Epithelial cell of proximal tubule (primary cell): ENCODE data around the gene SNX2. TPM values are rescaled to one million over a fixed set of nuclear protein-coding genes. Genes with fewer than 3 reads are reported as not detected.

ENCODE experiments used
- DNase-seq: peaks from one replicate; pipeline ENCODE4 v3.0.0-alpha.2; 2011; ENCODE audit warnings: low read depth
- H3K4me3 ChIP-seq: 2 replicates; pipeline ENCODE4 v1.5.1; 2011; ENCODE audit warnings: low read depth, mild to moderate bottlenecking, low read length
- total RNA-seq: library from RNA; depleted of rRNA; stranded (reverse); fragments of >200 nt; gene quantifications from 2 replicates; pipeline ENCODE4 v1.2.3, GENCODE V29; 2015
- TF ChIP-seq, protein P1 (sequence below): conservative IDR thresholded peaks from 2 replicates; pipeline ENCODE4 v1.5.1; 2012; ENCODE audit warnings: low read depth, mild to moderate bottlenecking, low read length

Gene SNX2
- total RNA-seq, 1 donor from 2014 or later = 34.0 TPM

DNA sequence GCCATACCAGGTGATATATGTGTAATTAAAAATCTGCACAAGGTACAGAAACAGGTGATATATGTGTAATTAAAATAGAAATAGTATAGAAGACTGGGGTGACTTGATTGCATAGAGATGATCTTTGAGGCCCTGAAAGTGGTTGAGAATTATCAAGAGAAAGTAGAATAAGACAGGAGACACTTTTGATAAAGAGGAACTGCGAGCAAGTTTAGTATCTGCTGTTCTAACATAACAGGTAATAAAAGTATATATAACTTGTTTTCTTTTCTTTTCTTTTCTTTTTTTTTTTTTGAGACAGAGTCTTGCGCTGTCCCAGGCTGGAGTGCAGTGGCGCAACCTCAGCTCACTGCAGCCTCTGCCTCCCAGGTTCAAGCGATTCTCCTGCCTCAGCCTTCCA is 5.4 kb downstream of the SNX2 start:
- H3K4me3 ChIP-seq = no peak overlapping the region
- DNase-seq = no peak
- TF ChIP-seq, protein P1, sequence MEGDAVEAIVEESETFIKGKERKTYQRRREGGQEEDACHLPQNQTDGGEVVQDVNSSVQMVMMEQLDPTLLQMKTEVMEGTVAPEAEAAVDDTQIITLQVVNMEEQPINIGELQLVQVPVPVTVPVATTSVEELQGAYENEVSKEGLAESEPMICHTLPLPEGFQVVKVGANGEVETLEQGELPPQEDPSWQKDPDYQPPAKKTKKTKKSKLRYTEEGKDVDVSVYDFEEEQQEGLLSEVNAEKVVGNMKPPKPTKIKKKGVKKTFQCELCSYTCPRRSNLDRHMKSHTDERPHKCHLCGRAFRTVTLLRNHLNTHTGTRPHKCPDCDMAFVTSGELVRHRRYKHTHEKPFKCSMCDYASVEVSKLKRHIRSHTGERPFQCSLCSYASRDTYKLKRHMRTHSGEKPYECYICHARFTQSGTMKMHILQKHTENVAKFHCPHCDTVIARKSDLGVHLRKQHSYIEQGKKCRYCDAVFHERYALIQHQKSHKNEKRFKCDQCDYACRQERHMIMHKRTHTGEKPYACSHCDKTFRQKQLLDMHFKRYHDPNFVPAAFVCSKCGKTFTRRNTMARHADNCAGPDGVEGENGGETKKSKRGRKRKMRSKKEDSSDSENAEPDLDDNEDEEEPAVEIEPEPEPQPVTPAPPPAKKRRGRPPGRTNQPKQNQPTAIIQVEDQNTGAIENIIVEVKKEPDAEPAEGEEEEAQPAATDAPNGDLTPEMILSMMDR = no peak

DNA sequence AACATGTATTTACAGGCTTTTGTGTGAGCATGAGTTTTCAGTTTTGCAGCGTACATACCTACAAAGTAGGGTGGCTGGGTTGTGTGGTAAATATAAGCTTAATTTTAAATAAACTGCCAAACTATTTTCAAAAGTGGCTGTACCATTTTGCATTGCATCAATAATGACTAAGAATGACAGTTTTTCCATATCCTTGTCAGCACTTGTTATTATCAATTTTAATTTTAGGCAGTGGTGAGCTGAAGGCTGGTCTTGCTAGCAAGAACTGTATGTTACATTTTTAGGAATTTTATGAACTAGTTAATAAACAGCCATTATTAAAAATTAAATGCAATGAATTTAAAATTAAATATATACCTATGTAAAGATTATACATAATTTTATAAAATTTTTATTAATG is 6.6 kb downstream of the SNX2 start:
- no peak overlapping the region for H3K4me3 ChIP-seq
- TF ChIP-seq, protein P1 = no peak
- no peak for DNase-seq

DNA sequence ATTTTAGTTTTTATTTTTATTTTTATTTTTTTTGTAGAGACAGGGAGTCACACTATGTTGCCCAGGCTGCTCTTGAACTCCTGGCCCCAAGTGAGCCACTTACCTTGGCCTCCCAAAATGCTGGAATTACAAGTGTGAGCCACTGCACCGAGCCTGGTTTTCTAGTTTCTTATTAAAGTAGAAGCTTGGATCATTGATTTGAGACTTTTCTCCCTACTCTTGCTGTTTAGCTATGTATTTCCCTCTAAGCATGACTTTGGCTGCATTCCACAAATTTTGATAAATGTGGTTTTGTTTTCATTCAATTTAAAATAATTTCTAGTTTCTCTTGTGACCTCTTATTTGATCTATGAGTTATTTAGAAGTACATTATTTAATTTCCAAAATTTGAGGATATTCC is 10.4 kb downstream of the SNX2 start:
- no peak overlapping the region for H3K4me3 ChIP-seq
- DNase-seq = no peak
- TF ChIP-seq, protein P1 = no peak

DNA sequence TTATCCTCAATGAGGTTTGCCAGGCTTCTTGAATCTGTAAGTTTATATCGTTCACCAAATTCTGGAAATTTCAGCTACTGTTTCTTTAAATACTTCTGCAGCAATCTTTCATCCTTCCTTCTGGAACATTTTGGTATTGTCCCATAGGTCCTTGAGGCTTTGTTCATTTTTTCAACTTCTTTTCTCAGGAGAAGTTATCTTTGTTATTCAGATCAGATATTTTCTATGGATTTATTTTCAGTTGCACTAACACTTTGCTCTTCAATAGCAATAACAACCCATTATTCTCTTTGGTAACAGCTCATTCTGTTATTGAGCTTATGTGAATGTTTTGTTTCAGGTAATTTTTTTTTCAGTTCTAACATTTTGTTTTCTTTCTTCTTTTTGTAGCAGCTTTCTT is 13.5 kb downstream of the SNX2 start:
- no peak overlapping the region for H3K4me3 ChIP-seq
- TF ChIP-seq, protein P1 = no peak
- no peak for DNase-seq

DNA sequence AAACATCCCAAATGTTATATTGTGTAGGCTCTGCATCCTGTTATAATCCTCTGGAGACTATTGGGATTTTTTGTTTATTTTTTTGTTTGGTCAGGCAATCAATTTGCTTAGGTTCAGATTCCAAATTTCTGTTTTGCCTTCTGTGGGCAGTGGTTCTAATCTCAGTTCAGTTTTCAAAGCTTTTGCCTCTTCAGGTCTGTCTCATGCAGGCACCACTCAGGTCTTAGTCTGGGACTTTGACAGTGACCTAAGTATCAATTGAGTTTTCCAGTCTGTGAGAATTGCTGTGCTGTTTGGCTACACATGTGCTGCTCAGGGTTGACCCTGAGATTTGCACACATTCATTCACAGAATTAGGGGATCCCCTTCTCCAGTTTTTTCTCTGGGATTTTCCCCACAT is 14.1 kb downstream of the SNX2 start:
- H3K4me3 ChIP-seq = no peak overlapping the region
- TF ChIP-seq, protein P1 = no peak
- DNase-seq = no peak

DNA sequence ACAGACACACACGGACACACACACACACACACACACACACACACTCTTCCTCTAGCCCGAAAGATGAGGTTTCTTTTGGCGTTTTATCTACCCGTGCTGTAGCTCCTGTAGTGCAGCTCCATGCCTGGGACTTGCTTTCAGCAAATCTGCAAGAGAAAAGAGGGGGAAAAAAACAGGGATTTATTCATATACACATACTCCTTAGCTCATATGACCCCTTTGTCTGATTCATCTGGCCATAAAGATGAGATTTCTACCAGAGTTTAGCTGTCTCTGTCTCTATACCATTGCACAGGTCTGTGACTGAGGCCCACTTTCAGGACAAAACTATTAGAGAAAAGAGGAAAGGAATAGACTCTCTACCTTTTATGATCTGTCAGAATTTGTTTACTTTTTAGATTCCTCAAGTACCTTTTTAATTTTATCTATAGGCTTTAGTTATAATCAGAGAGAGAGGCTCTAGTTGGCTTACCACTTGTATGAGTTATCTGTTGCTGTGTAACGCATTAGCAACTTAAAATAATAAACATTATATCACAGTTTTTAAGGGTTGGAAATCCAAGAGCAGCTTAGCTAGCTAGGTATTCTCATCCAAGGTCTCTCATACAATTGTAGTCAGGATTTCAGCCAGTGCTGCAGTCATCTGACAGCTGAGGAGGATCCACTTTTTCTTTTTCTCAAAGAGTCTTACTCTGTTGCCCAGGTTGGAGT is 14.7 kb downstream of the SNX2 start:
- no peak for DNase-seq
- TF ChIP-seq, protein P1 = no peak

More for the DNA sequence above, 14.7 kb downstream of the SNX2 start:
- H3K4me3 ChIP-seq = no peak overlapping the region
